ENCODE results near the gene ANKS1B.

Gene ANKS1B

GRCh38 chr12:99122959-99123358, 861.8 kb downstream of the ANKS1B start:
- no peaks in the 10 kb centered on the region for H3K9me2 ChIP-seq (replicated peaks; ENCODE audit: low read depth, low read length)
- H2AFZ ChIP-seq (ENCODE audit: low read length): no peak overlapping the region
- no peak overlapping the region for H3K4me2 ChIP-seq (ENCODE audit: low read depth, low read length, poor library complexity, severe bottlenecking)
- no peaks in the 10 kb centered on the region for H3K4me1 ChIP-seq (ENCODE audit: insufficient read depth, low read length, poor library complexity, severe bottlenecking)
- no peaks in the 10 kb centered on the region for H3K9me3 ChIP-seq (ENCODE audit: insufficient read depth, low read depth, low read length)
- H3F3A ChIP-seq (ENCODE audit: low read depth): no peaks in the 10 kb centered on the region
- H3K4me3 ChIP-seq (ENCODE audit: low read length, poor library complexity, severe bottlenecking): no peak overlapping the region
- no peaks in the 10 kb centered on the region for H3K79me2 ChIP-seq (ENCODE audit: insufficient read depth, low read length)
- H4K20me1 ChIP-seq (ENCODE audit: insufficient read depth, low read length, poor library complexity, severe bottlenecking): no peaks in the 10 kb centered on the region
- H3K9ac ChIP-seq (ENCODE audit: low read depth, low read length, poor library complexity, severe bottlenecking): no peak overlapping the region
- no peaks in the 10 kb centered on the region for H3K36me3 ChIP-seq (ENCODE audit: insufficient read depth, low read length)
- H3K27me3 ChIP-seq (ENCODE audit: insufficient read depth, low read length, poor library complexity, severe bottlenecking): no peaks in the 10 kb centered on the region
- TF ChIP-seq CTCF (conservative IDR thresholded peaks at IDR 0.05; ENCODE audit: low read length): no peak
- no peak for TF ChIP-seq EZH2phosphoT487 (IDR thresholded peaks at IDR 0.05; ENCODE audit: borderline replicate concordance)

- H3K4me1 ChIP-seq (ENCODE audit: insufficient read depth, low read length, poor library complexity, severe bottlenecking): no peaks in the 10 kb centered on the region
- TF ChIP-seq CTCF (conservative IDR thresholded peaks at IDR 0.05; ENCODE audit: low read length) (no peak), EZH2phosphoT487 (IDR thresholded peaks at IDR 0.05; ENCODE audit: borderline replicate concordance) (no peak)
- H3K4me3 ChIP-seq (ENCODE audit: low read length, poor library complexity, severe bottlenecking): no peak overlapping the region
- H3K36me3 ChIP-seq (ENCODE audit: insufficient read depth, low read length): no peaks in the 10 kb centered on the region
- H3K9me3 ChIP-seq (ENCODE audit: insufficient read depth, low read depth, low read length): no peaks in the 10 kb centered on the region
- H3K9ac ChIP-seq (ENCODE audit: low read depth, low read length, poor library complexity, severe bottlenecking): no peak overlapping the region
- no peaks in the 10 kb centered on the region for H4K20me1 ChIP-seq (ENCODE audit: insufficient read depth, low read length, poor library complexity, severe bottlenecking)
- H3K9me2 ChIP-seq (replicated peaks; ENCODE audit: low read depth, low read length): no peaks in the 10 kb centered on the region
- no peaks in the 10 kb centered on the region for H3K79me2 ChIP-seq (ENCODE audit: insufficient read depth, low read length)
- no peaks in the 10 kb centered on the region for H3K27me3 ChIP-seq (ENCODE audit: insufficient read depth, low read length, poor library complexity, severe bottlenecking)
- H2AFZ ChIP-seq (ENCODE audit: low read length): no peak overlapping the region
- H3F3A ChIP-seq (ENCODE audit: low read depth): no peaks in the 10 kb centered on the region
- no peak overlapping the region for H3K4me2 ChIP-seq (ENCODE audit: low read depth, low read length, poor library complexity, severe bottlenecking)
Measured at GRCh38 chr12:99122496-99122895, 862.2 kb downstream of the ANKS1B start.

- Histone ChIP-seq H3K27me3 (ENCODE audit: insufficient read depth, low read length, poor library complexity, severe bottlenecking) (no peaks in the 10 kb centered on the region), H3F3A (ENCODE audit: low read depth) (no peaks in the 10 kb centered on the region), H4K20me1 (ENCODE audit: insufficient read depth, low read length, poor library complexity, severe bottlenecking) (no peaks in the 10 kb centered on the region), H2AFZ (ENCODE audit: low read length) (no peak overlapping the region), H3K9ac (ENCODE audit: low read depth, low read length, poor library complexity, severe bottlenecking) (no peak overlapping the region), H3K9me2 (replicated peaks; ENCODE audit: low read depth, low read length) (no peaks in the 10 kb centered on the region), H3K4me2 (ENCODE audit: low read depth, low read length, poor library complexity, severe bottlenecking) (no peak overlapping the region), H3K9me3 (ENCODE audit: insufficient read depth, low read depth, low read length) (no peaks in the 10 kb centered on the region), H3K36me3 (ENCODE audit: insufficient read depth, low read length) (no peaks in the 10 kb centered on the region), H3K79me2 (ENCODE audit: insufficient read depth, low read length) (no peaks in the 10 kb centered on the region), H3K4me1 (ENCODE audit: insufficient read depth, low read length, poor library complexity, severe bottlenecking) (no peaks in the 10 kb centered on the region), H3K4me3 (ENCODE audit: low read length, poor library complexity, severe bottlenecking) (no peak overlapping the region)
- TF ChIP-seq EZH2phosphoT487 (IDR thresholded peaks at IDR 0.05; ENCODE audit: borderline replicate concordance) (no peak), CTCF (conservative IDR thresholded peaks at IDR 0.05; ENCODE audit: low read length) (no peak)
Measured at GRCh38 chr12:99121546-99121945, 863.2 kb downstream of the ANKS1B start.
